Effector memory CD4-positive, alpha-beta T cell (primary cell): Measurements from ENCODE around the gene C1QTNF5.

Experiments used
- DNase-seq, 3 donors: peaks; one replicate each; pipeline ENCODE4 v3.0.0-alpha.2; 2020
- H3K27ac ChIP-seq: 2 replicates; pipeline ENCODE4 v1.7.0; 2013; ENCODE audit warnings: mild to moderate bottlenecking, low read length, moderate library complexity; ENCODE audit not compliant: insufficient read depth, poor library complexity, severe bottlenecking
- H3K27me3 ChIP-seq: replicated peaks from 2 replicates; pipeline ENCODE4 v1.7.0; 2013; ENCODE audit warnings: mild to moderate bottlenecking, low read length; ENCODE audit not compliant: insufficient read depth, control insufficient read depth, poor library complexity, severe bottlenecking
- H3K36me3 ChIP-seq: 2 replicates; pipeline ENCODE4 v1.7.0; 2013; ENCODE audit warnings: mild to moderate bottlenecking, low read length, moderate library complexity; ENCODE audit not compliant: control insufficient read depth, insufficient read depth
- H3K4me1 ChIP-seq: 2 replicates; pipeline ENCODE4 v1.7.0; 2013; ENCODE audit warnings: low read length, mild to moderate bottlenecking; ENCODE audit not compliant: control insufficient read depth, insufficient read depth, poor library complexity, severe bottlenecking
- H3K4me3 ChIP-seq: 2 replicates; pipeline ENCODE4 v1.7.0; 2013; ENCODE audit warnings: low read length, low read depth, mild to moderate bottlenecking; ENCODE audit not compliant: insufficient read depth, poor library complexity, severe bottlenecking
- H3K9me3 ChIP-seq: 2 replicates; pipeline ENCODE4 v1.7.0; 2013; ENCODE audit warnings: mild to moderate bottlenecking, low read length, moderate library complexity; ENCODE audit not compliant: control insufficient read depth

Gene C1QTNF5

DNA sequence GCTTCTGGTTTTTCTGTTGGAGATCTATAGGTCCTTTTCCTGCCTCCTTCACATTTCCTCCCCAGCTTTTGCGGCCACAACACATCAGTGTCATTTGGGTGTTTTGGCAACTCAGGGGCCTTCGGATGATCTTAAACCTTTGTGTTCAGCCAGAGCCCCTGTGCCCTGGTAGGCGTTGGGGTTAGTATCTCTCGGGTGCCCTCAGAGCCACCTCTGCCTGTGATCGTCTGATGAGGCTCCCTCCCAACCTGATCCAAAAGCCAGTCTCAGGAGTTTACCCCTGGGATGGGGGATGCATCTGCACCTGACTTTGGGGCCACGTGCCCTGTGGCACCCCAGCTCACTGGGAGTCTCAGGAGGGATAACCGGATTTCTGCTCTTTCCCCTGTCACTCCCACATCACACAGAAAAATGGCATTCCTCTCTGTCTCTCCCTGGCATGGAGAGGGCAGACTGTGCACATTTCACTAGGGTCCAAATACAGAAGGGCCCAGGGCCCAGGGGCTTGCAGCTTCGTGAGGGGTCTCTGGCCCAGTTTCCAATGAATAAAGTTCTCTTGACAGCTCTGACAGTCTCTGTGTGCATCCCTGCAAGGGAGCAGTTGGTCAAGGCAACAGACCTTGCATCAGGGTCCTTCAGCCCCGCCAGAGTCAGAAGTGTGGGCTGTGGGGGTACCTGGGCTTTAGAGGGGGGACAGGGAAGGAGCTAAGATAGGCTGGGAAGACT lies 3.8 kb downstream of the C1QTNF5 start:
- Histone ChIP-seq H3K27ac (no peak overlapping the region), H3K27me3 (peaks cover 33% of the 10 kb centered on the region), H3K4me3 (no peak overlapping the region), H3K4me1 (peaks cover 24% of the 10 kb centered on the region), H3K36me3 (no peaks in the 10 kb centered on the region), H3K9me3 (no peaks in the 10 kb centered on the region)
- no peak for DNase-seq

DNA sequence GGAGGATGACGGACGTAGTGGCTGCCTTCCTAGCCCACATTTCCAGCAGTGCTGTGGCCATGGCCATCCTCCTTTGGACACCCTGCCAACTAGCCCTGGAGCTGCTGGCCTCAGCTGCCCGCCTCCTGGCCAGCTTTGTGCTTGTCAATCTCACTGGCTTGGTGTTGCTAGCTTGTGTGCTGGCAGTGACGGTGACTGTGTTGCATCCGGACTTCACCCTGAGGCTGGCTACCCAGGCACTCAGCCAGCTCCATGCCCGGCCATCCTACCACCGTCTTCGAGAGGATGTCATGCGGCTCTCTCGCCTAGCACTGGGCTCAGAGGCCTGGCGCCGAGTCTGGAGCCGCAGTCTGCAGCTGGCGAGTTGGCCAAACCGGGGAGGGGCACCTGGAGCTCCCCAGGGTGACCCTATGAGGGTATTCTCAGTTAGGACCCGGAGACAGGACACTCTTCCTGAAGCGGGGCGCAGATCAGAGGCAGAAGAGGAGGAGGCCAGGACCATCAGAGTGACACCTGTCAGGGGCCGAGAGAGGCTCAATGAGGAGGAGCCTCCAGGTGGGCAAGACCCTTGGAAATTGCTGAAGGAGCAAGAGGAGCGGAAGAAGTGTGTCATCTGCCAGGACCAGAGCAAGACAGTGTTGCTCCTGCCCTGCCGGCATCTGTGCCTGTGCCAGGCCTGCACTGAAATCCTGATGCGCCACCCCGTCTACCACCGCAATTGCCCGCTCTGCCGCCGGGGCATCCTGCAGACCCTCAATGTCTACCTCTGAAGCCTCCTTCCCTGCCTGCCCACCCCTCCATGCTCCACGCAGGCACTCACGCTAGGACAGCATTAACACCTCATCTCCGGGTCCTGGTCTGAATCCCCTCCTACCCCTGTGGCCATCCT lies 4.8 kb downstream of the C1QTNF5 start:
- H3K36me3 ChIP-seq = no peaks in the 10 kb centered on the region
- H3K27ac ChIP-seq = no peak overlapping the region
- H3K27me3 ChIP-seq = peaks cover 23% of the 10 kb centered on the region
- no peak for DNase-seq
- H3K9me3 ChIP-seq = no peaks in the 10 kb centered on the region
- H3K4me1 ChIP-seq = peaks cover 24% of the 10 kb centered on the region
- H3K4me3 ChIP-seq = no peak overlapping the region

DNA sequence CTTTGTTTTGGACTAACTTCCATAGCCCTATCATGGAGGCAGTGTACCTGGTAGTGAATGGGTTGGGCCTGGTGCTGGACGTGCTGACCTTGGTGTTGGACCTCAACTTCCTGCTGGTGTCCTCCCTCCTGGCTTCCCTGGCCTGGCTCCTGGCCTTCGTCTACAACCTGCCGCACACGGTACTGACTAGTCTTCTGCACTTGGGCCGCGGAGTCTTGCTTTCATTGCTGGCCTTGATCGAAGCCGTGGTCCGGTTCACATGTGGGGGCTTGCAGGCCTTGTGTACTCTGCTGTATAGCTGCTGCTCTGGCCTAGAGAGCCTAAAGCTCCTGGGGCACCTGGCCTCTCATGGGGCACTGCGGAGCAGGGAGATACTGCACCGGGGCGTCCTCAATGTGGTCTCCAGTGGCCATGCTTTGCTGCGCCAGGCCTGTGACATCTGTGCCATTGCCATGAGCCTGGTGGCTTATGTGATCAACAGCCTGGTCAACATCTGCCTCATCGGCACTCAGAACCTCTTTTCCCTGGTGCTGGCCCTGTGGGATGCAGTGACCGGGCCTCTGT lies 5.5 kb downstream of the C1QTNF5 start:
- no peaks in the 10 kb centered on the region for H3K36me3 ChIP-seq
- H3K9me3 ChIP-seq = no peaks in the 10 kb centered on the region
- H3K4me3 ChIP-seq = peak overlapping the region; percentile 93
- peak overlapping the region; percentile 77 for H3K27ac ChIP-seq
- H3K27me3 ChIP-seq = peaks cover 16% of the 10 kb centered on the region
- DNase-seq = no peak
- peaks cover 18% of the 10 kb centered on the region for H3K4me1 ChIP-seq

DNA sequence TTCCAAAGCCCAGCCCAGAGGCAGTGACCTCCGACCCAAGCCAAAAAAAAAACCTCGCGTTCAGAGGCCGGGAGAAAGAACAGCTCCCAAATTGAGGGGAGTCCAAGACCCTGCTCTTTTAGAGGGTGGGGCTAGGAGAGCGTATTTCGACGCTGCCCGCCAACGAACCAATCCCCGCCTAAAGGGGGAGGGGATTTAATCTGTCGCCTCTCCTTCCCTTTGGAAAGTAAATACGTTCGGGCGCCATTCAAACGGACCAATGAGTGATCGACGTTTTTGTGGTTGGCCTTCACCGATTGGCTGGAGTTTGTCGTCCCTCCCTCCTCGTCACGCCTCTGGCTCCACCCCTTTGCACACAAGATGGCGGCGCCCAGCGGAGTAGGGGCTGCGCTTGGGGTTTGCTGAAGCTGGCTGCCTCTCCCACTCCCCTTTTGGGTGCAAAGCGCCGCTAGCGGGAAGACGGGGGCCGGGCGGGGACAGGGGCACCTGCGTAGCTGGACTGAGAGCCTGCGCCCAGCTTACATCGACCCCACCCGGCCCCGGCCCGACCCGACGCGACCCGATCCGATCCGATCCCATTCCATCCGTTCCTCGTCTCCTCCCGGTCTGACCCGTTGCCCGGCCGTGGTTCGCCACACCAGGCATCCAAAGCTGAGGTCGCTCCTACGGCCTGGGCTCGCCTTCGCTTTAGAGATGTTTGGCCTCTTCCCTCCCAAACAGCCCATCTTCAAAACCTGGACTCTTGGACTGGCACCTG lies 6.3 kb downstream of the C1QTNF5 start, which contains the start of gene RNF26:
TSS of gene RNF26 (plus strand) at position 354 of the 757 bp plus-strand sequence. CDS start 596 bp downstream, outside the sequence.
- Histone ChIP-seq H3K27ac (peak within 1 kb of the TSS; percentile 77), H3K27me3 (peaks cover 8% of the 10 kb centered on the region), H3K4me1 (peaks cover 10% of the 10 kb centered on the region), H3K36me3 (no peaks in the 10 kb centered on the region), H3K4me3 (peak within 1 kb of the TSS; percentile 93), H3K9me3 (no peaks in the 10 kb centered on the region)
- peak; percentile 90 to 94 (median 91) for DNase-seq

DNA sequence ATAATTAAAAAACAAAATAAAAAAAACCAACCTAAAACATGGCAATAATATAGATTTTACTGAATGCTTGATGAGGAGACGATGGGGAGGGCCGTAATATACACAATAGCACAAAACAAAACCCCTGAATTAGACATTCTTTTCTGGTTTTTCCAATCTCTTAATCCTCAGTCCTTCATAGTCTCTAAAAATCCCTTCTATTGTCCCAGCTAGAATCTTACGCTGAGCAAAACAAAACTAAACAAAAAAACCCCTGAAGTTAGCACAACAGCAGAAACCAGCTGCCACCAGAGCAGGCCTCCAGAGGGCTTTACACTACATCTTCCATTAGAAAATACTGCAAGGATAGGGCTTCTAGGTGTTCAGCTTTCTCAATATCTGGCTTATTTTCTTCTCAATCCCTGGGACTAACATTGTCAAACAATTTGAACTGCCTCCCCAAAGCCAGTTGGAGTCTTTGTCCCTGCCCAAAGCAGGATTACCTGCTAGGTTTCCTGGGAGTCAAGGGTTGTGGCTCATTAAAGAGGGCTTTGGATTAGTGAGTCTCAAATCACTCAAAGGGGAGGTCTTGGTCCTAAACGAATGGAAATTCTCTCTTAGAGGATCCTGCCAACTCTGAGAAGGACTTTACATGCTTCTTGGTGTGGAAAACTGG lies 8.4 kb downstream of the C1QTNF5 start:
- DNase-seq = no peak
- Histone ChIP-seq H3K27ac (no peak overlapping the region), H3K36me3 (no peaks in the 10 kb centered on the region), H3K4me1 (peaks cover 10% of the 10 kb centered on the region), H3K27me3 (no peaks in the 10 kb centered on the region), H3K9me3 (no peaks in the 10 kb centered on the region), H3K4me3 (no peak overlapping the region)

DNA sequence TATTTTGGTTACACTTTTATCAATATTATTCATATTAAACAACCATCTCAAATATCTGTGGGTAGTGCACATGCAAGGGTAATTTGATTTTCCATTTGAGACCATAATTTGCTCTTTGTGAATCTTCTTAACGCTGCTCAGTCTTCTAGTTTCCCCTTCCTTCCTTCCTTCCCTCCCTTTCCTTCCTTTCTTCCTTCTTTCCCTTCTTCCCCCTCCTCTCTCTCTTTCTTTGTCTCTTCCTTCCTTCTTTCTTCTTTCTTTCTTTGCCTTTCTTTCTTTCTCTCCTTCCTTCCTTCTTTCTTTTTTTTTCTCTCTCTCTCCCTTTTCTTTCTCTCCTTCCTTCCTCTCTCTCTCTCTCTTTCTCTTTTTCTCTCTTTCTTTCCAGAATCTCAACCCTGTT lies 10.4 kb downstream of the C1QTNF5 start:
- H3K27me3 ChIP-seq = no peaks in the 10 kb centered on the region
- peaks cover 10% of the 10 kb centered on the region for H3K4me1 ChIP-seq
- H3K9me3 ChIP-seq = no peaks in the 10 kb centered on the region
- H3K27ac ChIP-seq = no peak overlapping the region
- H3K36me3 ChIP-seq = no peaks in the 10 kb centered on the region
- no peak overlapping the region for H3K4me3 ChIP-seq
- no peak for DNase-seq

DNA sequence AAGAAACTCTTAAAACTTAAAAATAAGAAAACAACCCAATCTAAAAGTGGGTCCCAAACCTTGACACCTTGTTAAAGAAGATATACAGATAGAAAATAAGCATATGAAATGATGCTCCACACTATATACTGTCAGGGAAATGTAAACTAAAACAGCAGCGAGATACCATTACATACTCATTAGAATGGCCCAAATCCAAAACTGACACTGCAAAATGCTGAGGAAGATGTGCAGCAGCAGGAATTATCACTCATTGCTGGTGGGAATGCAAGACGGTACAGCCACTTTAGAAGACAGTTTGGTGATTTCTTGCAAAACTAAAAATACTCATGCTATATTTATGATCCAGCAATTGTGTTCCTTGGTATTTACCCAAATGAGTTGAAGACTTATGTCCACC lies 11.4 kb downstream of the C1QTNF5 start:
- DNase-seq = no peak
- no peaks in the 10 kb centered on the region for H3K9me3 ChIP-seq
- H3K4me3 ChIP-seq = no peak overlapping the region
- no peaks in the 10 kb centered on the region for H3K27me3 ChIP-seq
- no peaks in the 10 kb centered on the region for H3K36me3 ChIP-seq
- H3K4me1 ChIP-seq = peaks cover 3% of the 10 kb centered on the region
- H3K27ac ChIP-seq = no peak overlapping the region

DNA sequence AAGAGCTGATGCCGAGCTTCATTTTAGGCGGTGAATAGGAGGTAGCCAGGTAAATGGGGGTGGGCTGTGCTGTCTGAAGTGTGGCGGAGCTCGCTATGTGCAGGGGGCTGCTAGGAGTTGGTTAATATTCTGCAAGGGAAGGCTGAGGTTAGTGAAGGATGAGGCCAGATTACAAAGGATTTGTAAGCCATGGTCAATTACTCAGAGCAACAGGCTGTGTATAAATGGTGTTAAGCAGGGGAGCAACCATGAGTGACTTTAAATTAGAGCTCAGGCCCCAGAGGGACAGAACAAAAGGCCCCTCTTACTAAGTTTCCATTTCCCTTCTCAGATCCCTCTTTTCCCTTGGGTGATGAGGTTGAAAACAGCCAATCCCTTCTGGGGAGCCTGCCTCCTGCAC lies 16.5 kb downstream of the C1QTNF5 start:
- Histone ChIP-seq H3K36me3 (no peaks in the 10 kb centered on the region), H3K27me3 (no peaks in the 10 kb centered on the region), H3K4me3 (no peak overlapping the region), H3K4me1 (peaks cover 20% of the 10 kb centered on the region), H3K27ac (no peak overlapping the region), H3K9me3 (no peaks in the 10 kb centered on the region)
- DNase-seq = no peak

DNA sequence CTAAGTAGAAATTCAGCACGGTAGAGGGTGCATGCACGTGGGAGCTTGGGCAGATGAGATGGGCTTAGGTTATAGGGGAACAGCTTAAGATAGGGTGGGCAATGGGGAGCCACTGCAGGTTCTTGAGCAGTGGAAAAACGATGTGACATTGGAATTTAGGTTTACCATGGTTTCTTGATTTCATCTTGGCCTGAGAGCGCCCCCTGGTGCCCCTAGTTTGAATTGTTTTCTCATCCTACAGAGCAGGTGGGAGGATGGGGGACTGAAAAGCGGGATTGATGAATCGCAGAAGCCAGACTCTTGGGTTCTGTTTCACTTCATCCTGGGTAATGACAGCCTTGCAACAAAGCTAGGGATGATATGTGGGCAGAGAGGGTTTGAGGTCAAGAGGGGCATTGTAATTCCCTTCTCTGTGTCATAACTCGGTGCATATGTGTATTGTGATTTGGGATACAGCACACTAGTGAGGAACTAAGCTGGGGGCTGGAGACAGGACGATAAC lies 17.1 kb downstream of the C1QTNF5 start:
- Histone ChIP-seq H3K36me3 (no peaks in the 10 kb centered on the region), H3K27me3 (no peaks in the 10 kb centered on the region), H3K9me3 (no peaks in the 10 kb centered on the region), H3K27ac (no peak overlapping the region), H3K4me1 (peaks cover 25% of the 10 kb centered on the region), H3K4me3 (no peak overlapping the region)
- DNase-seq = peak; percentile 51 to 71 (median 64)
